Mesenchymal stem cell (in vitro differentiated cells and primary cell): ENCODE data around the gene EXOC4.

ENCODE experiments used
- DNase-seq: peaks from one replicate; pipeline ENCODE4 v3.0.0-alpha.2; 2013
- H2AFZ ChIP-seq: one replicate; pipeline ENCODE4 v1.6.1; 2013; ENCODE audit warnings: low read depth, mild to moderate bottlenecking, control low read depth, inconsistent platforms, low read length, moderate library complexity
- H2AK5ac ChIP-seq: 2 replicates; pipeline ENCODE4 v1.6.1; 2013; ENCODE audit warnings: low read length, moderate library complexity, mild to moderate bottlenecking, inconsistent platforms; ENCODE audit not compliant: severe bottlenecking
- H2BK120ac ChIP-seq: one replicate; pipeline ENCODE4 v1.6.1; 2013; ENCODE audit warnings: low read depth, mild to moderate bottlenecking, inconsistent platforms, low read length, moderate library complexity
- H2BK12ac ChIP-seq, 2 experiments: one replicate each; pipeline ENCODE4 v1.6.1; 2013; ENCODE audit warnings: inconsistent platforms in 2 of 2, low read length in 2 of 2, mild to moderate bottlenecking in 2 of 2, moderate library complexity in 2 of 2, control low read depth in 1 of 2
- H2BK15ac ChIP-seq: one replicate; pipeline ENCODE4 v1.6.1; 2013; ENCODE audit warnings: mild to moderate bottlenecking, low read depth, inconsistent platforms; ENCODE audit not compliant: poor library complexity, severe bottlenecking
- H2BK5ac ChIP-seq: 2 replicates; pipeline ENCODE4 v1.6.1; 2013; ENCODE audit warnings: low read depth, mild to moderate bottlenecking, low read length, control low read depth, inconsistent platforms; ENCODE audit not compliant: poor library complexity, severe bottlenecking
- H3K14ac ChIP-seq, 2 experiments: one replicate each; pipeline ENCODE4 v1.6.1; 2013; ENCODE audit warnings: inconsistent platforms in 2 of 2, low read length in 2 of 2, control low read depth in 1 of 2, mild to moderate bottlenecking in 1 of 2, moderate library complexity in 1 of 2
- H3K18ac ChIP-seq, 2 experiments: one replicate each; pipeline ENCODE4 v1.6.1; 2013; ENCODE audit warnings: inconsistent platforms in 2 of 2, low read length in 2 of 2, control low read depth in 1 of 2, low read depth in 1 of 2, mild to moderate bottlenecking in 1 of 2
- H3K23ac ChIP-seq, 2 experiments: one replicate each; pipeline ENCODE4 v1.6.1; 2013; ENCODE audit warnings: inconsistent platforms in 2 of 2, low read length in 2 of 2, mild to moderate bottlenecking in 2 of 2, moderate library complexity in 2 of 2, control low read depth in 1 of 2
- H3K27ac ChIP-seq: 2 replicates; pipeline ENCODE4 v1.5.1; 2013; ENCODE audit warnings: mild to moderate bottlenecking, moderate library complexity, low read length, control low read depth, inconsistent platforms; ENCODE audit not compliant: poor library complexity, severe bottlenecking
- H3K27me3 ChIP-seq, 2 experiments: 2 replicates each; pipeline versions ENCODE4 v1.6.1 to v1.7.0; 2013; ENCODE audit warnings: low read length in 2 of 2, mild to moderate bottlenecking in 2 of 2, moderate library complexity in 2 of 2, control low read depth in 1 of 2, inconsistent platforms in 1 of 2; ENCODE audit not compliant: control insufficient read depth in 1 of 2, insufficient read depth in 1 of 2
- H3K36me3 ChIP-seq, 2 experiments: 2 replicates each; pipeline versions ENCODE4 v1.6.1 to v1.7.0; 2013; ENCODE audit warnings: low read length in 2 of 2, control low read depth in 1 of 2, inconsistent platforms in 1 of 2, low read depth in 1 of 2, mild to moderate bottlenecking in 1 of 2; ENCODE audit not compliant: insufficient read depth in 2 of 2, control insufficient read depth in 1 of 2
- H3K4ac ChIP-seq, 2 experiments: one replicate each; pipeline ENCODE4 v1.6.1; 2013; ENCODE audit warnings: inconsistent platforms in 2 of 2, low read length in 2 of 2, mild to moderate bottlenecking in 2 of 2, moderate library complexity in 2 of 2, control low read depth in 1 of 2, low read depth in 1 of 2
- H3K4me1 ChIP-seq: 2 replicates; pipeline ENCODE4 v1.6.1; 2013; ENCODE audit warnings: low read depth, low read length, control low read depth; ENCODE audit not compliant: control insufficient read depth, insufficient read depth
- H3K4me2 ChIP-seq: 2 replicates; pipeline ENCODE4 v1.6.1; 2013; ENCODE audit warnings: low read length, mild to moderate bottlenecking, inconsistent platforms; ENCODE audit not compliant: poor library complexity, severe bottlenecking
- H3K4me3 ChIP-seq, 2 experiments: 2 replicates each; pipeline versions ENCODE4 v1.5.1 to v1.7.0; 2013; ENCODE audit warnings: low read length in 2 of 2, mild to moderate bottlenecking in 2 of 2, control low read depth in 1 of 2, low read depth in 1 of 2; ENCODE audit not compliant: insufficient read depth in 1 of 2
- H3K79me1 ChIP-seq: replicated peaks from 2 replicates; pipeline ENCODE4 v1.6.1; 2013; ENCODE audit warnings: mild to moderate bottlenecking, control low read depth, low read length, inconsistent platforms; ENCODE audit not compliant: poor library complexity, severe bottlenecking
- H3K9ac ChIP-seq: 2 replicates; pipeline ENCODE4 v1.7.0; 2013; ENCODE audit warnings: mild to moderate bottlenecking, low read length, moderate library complexity
- H3K9me3 ChIP-seq: 2 replicates; pipeline ENCODE4 v1.7.0; 2013; ENCODE audit warnings: mild to moderate bottlenecking, low read length; ENCODE audit not compliant: control insufficient read depth
- H4K8ac ChIP-seq: one replicate; pipeline ENCODE4 v1.6.1; 2013; ENCODE audit warnings: inconsistent platforms, mild to moderate bottlenecking, low read length, moderate library complexity
- H4K91ac ChIP-seq: one replicate; pipeline ENCODE4 v1.6.1; 2013; ENCODE audit warnings: mild to moderate bottlenecking, low read length, inconsistent platforms
- WGBS: methylation state at CpG from one replicate; pipeline ENCODE4 v1.1.7; 2013; ENCODE audit warnings: mixed read lengths; 5-methylcytosine and 5-hydroxymethylcytosine counted together

Gene EXOC4

GRCh38 chr7:133650487-133651300, 397.8 kb downstream of the EXOC4 start:
- H3K4ac ChIP-seq: no peak overlapping the region
- H2BK15ac ChIP-seq: no peak overlapping the region
- no peak overlapping the region for H4K91ac ChIP-seq
- H2AFZ ChIP-seq: no peak overlapping the region
- DNase-seq: no peak
- H3K79me1 ChIP-seq: peaks cover 2% of the 10 kb centered on the region
- no peak overlapping the region for H2BK5ac ChIP-seq
- WGBS: 100% methylated on average over 1 of the region's 5 CpGs
- H3K27me3 ChIP-seq: no peaks in the 10 kb centered on the region
- no peak overlapping the region for H3K23ac ChIP-seq
- H2AK5ac ChIP-seq: no peak overlapping the region
- no peaks in the 10 kb centered on the region for H3K9me3 ChIP-seq
- no peak overlapping the region for H3K4me2 ChIP-seq
- H3K9ac ChIP-seq: no peak overlapping the region
- no peak overlapping the region for H3K27ac ChIP-seq
- no peak overlapping the region for H2BK120ac ChIP-seq
- H3K14ac ChIP-seq: no peak overlapping the region
- H3K4me3 ChIP-seq: no peak overlapping the region
- no peak overlapping the region for H3K18ac ChIP-seq
- no peak overlapping the region for H4K8ac ChIP-seq
- no peaks in the 10 kb centered on the region for H3K36me3 ChIP-seq
- peaks cover 1% of the 10 kb centered on the region for H3K4me1 ChIP-seq
- H2BK12ac ChIP-seq: no peak overlapping the region

GRCh38 chr7:133652547-133652946, 399.7 kb downstream of the EXOC4 start:
- Histone ChIP-seq H2BK12ac (no peak overlapping the region), H2AK5ac (no peak overlapping the region), H2BK15ac (no peak overlapping the region), H2BK120ac (no peak overlapping the region), H4K8ac (no peak overlapping the region), H2AFZ (no peak overlapping the region), H3K9me3 (no peaks in the 10 kb centered on the region), H3K27ac (no peak overlapping the region), H3K27me3 (no peaks in the 10 kb centered on the region), H3K36me3 (no peaks in the 10 kb centered on the region), H3K4me1 (peaks cover 1% of the 10 kb centered on the region), H4K91ac (no peak overlapping the region), H3K4me3 (no peak overlapping the region), H3K9ac (peak overlapping the region; percentile 37), H3K79me1 (peaks cover 4% of the 10 kb centered on the region), H3K23ac (no peak overlapping the region), H3K18ac (no peak overlapping the region), H3K4ac (no peak overlapping the region), H3K4me2 (no peak overlapping the region), H3K14ac (no peak overlapping the region), H2BK5ac (no peak overlapping the region)
- WGBS: no CpG with 5 or more reads among the region's 3 CpGs
- DNase-seq: no peak

- Histone ChIP-seq H2BK120ac (no peak overlapping the region), H3K27me3 (no peaks in the 10 kb centered on the region), H3K23ac (no peak overlapping the region), H3K4me3 (no peak overlapping the region), H2BK5ac (no peak overlapping the region), H3K36me3 (no peaks in the 10 kb centered on the region), H3K4me2 (no peak overlapping the region), H3K4ac (no peak overlapping the region), H4K8ac (no peak overlapping the region), H2AK5ac (no peak overlapping the region), H3K4me1 (peaks cover 3% of the 10 kb centered on the region), H3K18ac (no peak overlapping the region), H3K79me1 (peaks cover 9% of the 10 kb centered on the region), H2BK15ac (no peak overlapping the region), H2BK12ac (no peak overlapping the region), H3K27ac (no peak overlapping the region), H3K9ac (no peak overlapping the region), H3K9me3 (no peaks in the 10 kb centered on the region), H4K91ac (no peak overlapping the region), H3K14ac (no peak overlapping the region), H2AFZ (no peak overlapping the region)
- 100% methylated on average over 4 of the region's 4 CpGs for WGBS
- DNase-seq: no peak
Observed at GRCh38 chr7:133654547-133654946, 401.7 kb downstream of the EXOC4 start.

- Histone ChIP-seq H3K4me3 (no peak overlapping the region), H3K27ac (no peak overlapping the region), H3K9ac (no peak overlapping the region), H4K8ac (no peak overlapping the region), H3K18ac (no peak overlapping the region), H2BK5ac (no peak overlapping the region), H3K23ac (no peak overlapping the region), H2BK12ac (no peak overlapping the region), H3K9me3 (no peaks in the 10 kb centered on the region), H3K14ac (no peak overlapping the region), H2BK15ac (no peak overlapping the region), H4K91ac (no peak overlapping the region), H3K36me3 (no peaks in the 10 kb centered on the region), H2BK120ac (no peak overlapping the region), H3K4me1 (peaks cover 2% of the 10 kb centered on the region), H3K27me3 (no peaks in the 10 kb centered on the region), H2AFZ (no peak overlapping the region), H3K79me1 (peaks cover 13% of the 10 kb centered on the region), H3K4me2 (no peak overlapping the region), H2AK5ac (no peak overlapping the region), H3K4ac (no peak overlapping the region)
- WGBS: 96% methylated on average over 3 of the region's 4 CpGs
- DNase-seq: no peak
Observed at GRCh38 chr7:133662276-133662675, 409.4 kb downstream of the EXOC4 start.
